ENCODE results near the gene C6orf47. TPM values are rescaled to one million over a fixed set of nuclear protein-coding genes. Genes with fewer than 3 reads are reported as not detected.
A peak's percentile ranks its signal among the peaks of the same experiment; 100 is the strongest.

C6orf47 gene
- total and polyA plus RNA-seq, 10 of the 15 experiments (the other 5 are each of a cell fraction or from before 2014, with no cell fraction given), result 0.16 to 20.4 (median 17.3) TPM; not detected in 1

GRCh38 chr6:31619805-31620585 is 40.6 kb downstream of the C6orf47 start (continued):
- peak; percentile 66 for TF ChIP-seq SKIL (IDR thresholded peaks at IDR 0.05; ENCODE audit: low read depth, poor library complexity, severe bottlenecking)
- TF ChIP-seq EGR1 (IDR thresholded peaks at IDR 0.05; ENCODE audit: borderline replicate concordance in 1 of 2, low read depth in 2 of 2, low read length in 2 of 2), result peak; percentile 33 to 90
- TF ChIP-seq CHD4 (IDR thresholded peaks at IDR 0.05), result no peak
- peak; percentile 8; the same call in 1 of the 2 replicates for TF ChIP-seq SREBF2 (IDR thresholded peaks at IDR 0.05; ENCODE audit: low read length)
- TF ChIP-seq ASH2L (IDR thresholded peaks at IDR 0.05; ENCODE audit: borderline replicate concordance, low read depth), result no peak
- no peak for TF ChIP-seq ZNF217 (IDR thresholded peaks at IDR 0.05)
- peak; percentile 98 for TF ChIP-seq POLR2AphosphoS5 (IDR thresholded peaks at IDR 0.05; ENCODE audit: low read length)
- no peak for TF ChIP-seq BMI1 (IDR thresholded peaks at IDR 0.05; ENCODE audit: borderline replicate concordance)
- TF ChIP-seq CREM (IDR thresholded peaks at IDR 0.05; ENCODE audit: low read depth), result peak; percentile 95
- TF ChIP-seq CREB1 (IDR thresholded peaks at IDR 0.05; ENCODE audit: low read depth), result peak; percentile 95
- TF ChIP-seq IRF4 (IDR thresholded peaks at IDR 0.05; ENCODE audit: low read depth, low read length), result no peak
- TF ChIP-seq GABPA (IDR thresholded peaks at IDR 0.05; ENCODE audit: low read depth), result no peak
- peak; percentile 92 for TF ChIP-seq BACH1 (IDR thresholded peaks at IDR 0.05; ENCODE audit: borderline replicate concordance)
- TF ChIP-seq RELB (IDR thresholded peaks at IDR 0.05; ENCODE audit: low read depth), result peak; percentile 93
- TF ChIP-seq JUNB (IDR thresholded peaks at IDR 0.05), result peak; percentile 41; the same call in 1 of the 2 replicates
- no peak for TF ChIP-seq TCF7 (IDR thresholded peaks at IDR 0.05; ENCODE audit: borderline replicate concordance)
- TF ChIP-seq MEF2B (IDR thresholded peaks at IDR 0.05; ENCODE audit: partially characterized antibody, poor library complexity, severe bottlenecking), result no peak
- TF ChIP-seq EP300 (IDR thresholded peaks at IDR 0.05; ENCODE audit: borderline replicate concordance in 1 of 2, control insufficient read depth in 1 of 2, low read depth in 2 of 2, low read length in 2 of 2), result peak in 1 of 2 experiments; percentile 35; a peak in 1 of 4 replicates
- 0 out of 2 replicates have a peak, but pooled peaks have one; percentile 16 for TF ChIP-seq CBX5 (IDR thresholded peaks at IDR 0.05; ENCODE audit: low read depth)
- TF ChIP-seq CUX1 (IDR thresholded peaks at IDR 0.05; ENCODE audit: insufficient replicate concordance, low read depth, low read length), result no peak
